ENCODE measurements around the gene HNMT. TPM values are rescaled to one million over a fixed set of nuclear protein-coding genes. Genes with fewer than 3 reads are reported as not detected.

The HNMT gene
- total RNA-seq, 4 donors from 2014 or later, result 14.4 to 48.8 (median 22.3) TPM

DNA sequence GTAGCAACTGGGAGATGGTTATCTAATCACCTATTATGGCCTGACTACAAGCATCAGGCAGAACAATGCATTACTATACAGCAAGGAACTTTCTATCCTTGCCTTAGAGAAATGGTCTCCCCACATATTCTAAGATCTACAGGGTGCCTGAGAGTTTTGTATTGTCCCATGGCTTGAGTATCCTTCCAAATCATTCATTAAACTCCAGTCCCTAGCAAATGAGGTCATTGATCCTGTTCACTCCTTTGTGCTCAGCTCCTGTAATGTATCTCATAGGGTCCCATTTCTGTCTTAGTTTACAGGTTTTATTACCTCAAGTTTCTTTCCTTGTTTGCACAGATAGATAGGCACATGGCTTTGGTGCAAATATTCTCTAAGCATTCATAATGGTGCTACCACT is 9.0 kb downstream of the HNMT start:
- Histone ChIP-seq H3K36me3 (no peaks in the 10 kb centered on the region), H3K27me3 (no peaks in the 10 kb centered on the region), H3K9me3 (no peaks in the 10 kb centered on the region), H3K4me1 (peaks cover 0 to 4% of the 10 kb centered on the region in 2 donors), H3K27ac (no peak overlapping the region), H3K4me3 (replicated peaks in 1 of 3) (no peak overlapping the region)
- intact Hi-C loops (cut with DNase I), result no loop called here
- no peak for DNase-seq
- TF ChIP-seq, protein P1, sequence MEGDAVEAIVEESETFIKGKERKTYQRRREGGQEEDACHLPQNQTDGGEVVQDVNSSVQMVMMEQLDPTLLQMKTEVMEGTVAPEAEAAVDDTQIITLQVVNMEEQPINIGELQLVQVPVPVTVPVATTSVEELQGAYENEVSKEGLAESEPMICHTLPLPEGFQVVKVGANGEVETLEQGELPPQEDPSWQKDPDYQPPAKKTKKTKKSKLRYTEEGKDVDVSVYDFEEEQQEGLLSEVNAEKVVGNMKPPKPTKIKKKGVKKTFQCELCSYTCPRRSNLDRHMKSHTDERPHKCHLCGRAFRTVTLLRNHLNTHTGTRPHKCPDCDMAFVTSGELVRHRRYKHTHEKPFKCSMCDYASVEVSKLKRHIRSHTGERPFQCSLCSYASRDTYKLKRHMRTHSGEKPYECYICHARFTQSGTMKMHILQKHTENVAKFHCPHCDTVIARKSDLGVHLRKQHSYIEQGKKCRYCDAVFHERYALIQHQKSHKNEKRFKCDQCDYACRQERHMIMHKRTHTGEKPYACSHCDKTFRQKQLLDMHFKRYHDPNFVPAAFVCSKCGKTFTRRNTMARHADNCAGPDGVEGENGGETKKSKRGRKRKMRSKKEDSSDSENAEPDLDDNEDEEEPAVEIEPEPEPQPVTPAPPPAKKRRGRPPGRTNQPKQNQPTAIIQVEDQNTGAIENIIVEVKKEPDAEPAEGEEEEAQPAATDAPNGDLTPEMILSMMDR (IDR thresholded peaks at IDR 0.05), result no peak
- TF ChIP-seq POLR2A (IDR thresholded peaks at IDR 0.05), result no peak

- no peaks in the 10 kb centered on the region for H3K4me1 ChIP-seq
- intact Hi-C loops (cut with DNase I), result no loop called here
- DNase-seq, result no peak
- TF ChIP-seq, protein P1 (IDR thresholded peaks at IDR 0.05), result no peak
- WGBS, 2 donors, result 82 to 84% methylated on average over 8 of the region's 8 CpGs
- H3K4me3 ChIP-seq (replicated peaks in 1 of 3), result no peak overlapping the region
- no peaks in the 10 kb centered on the region for H3K27me3 ChIP-seq
- no peaks in the 10 kb centered on the region for H3K9me3 ChIP-seq
- H3K36me3 ChIP-seq, result no peaks in the 10 kb centered on the region
- H3K27ac ChIP-seq, result no peak overlapping the region
Observed at GRCh38 chr2:137975280-137976271, 11.3 kb downstream of the HNMT start.

DNA sequence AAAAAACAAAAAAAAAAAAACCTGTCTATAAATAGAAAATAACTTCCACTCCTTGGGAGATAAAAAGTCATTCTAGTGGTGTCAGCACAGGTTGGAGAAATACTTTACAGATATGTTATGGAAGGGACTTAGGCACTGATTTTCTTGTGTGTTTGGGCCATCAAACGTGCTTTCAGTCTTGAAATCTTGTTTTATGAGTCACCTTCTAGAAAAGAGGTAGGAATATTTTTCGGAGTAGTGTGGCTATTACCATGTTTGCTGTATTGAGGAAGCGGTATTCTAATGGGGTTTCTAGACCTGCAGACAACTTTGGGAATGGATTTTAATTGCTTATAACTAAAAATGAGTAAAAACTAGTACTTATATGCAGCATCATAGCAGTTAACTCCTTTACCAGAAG is 12.0 kb downstream of the HNMT start:
- WGBS, 2 donors, result 94% methylated on average over 3 of the region's 3 CpGs
- Histone ChIP-seq H3K4me3 (replicated peaks in 1 of 3) (no peak overlapping the region), H3K9me3 (no peaks in the 10 kb centered on the region), H3K4me1 (no peaks in the 10 kb centered on the region), H3K27me3 (no peaks in the 10 kb centered on the region), H3K36me3 (no peaks in the 10 kb centered on the region), H3K27ac (no peak overlapping the region)
- DNase-seq, result no peak
- TF ChIP-seq, protein P1 (IDR thresholded peaks at IDR 0.05), result no peak
- TF ChIP-seq POLR2A (IDR thresholded peaks at IDR 0.05), result no peak
- intact Hi-C loops (cut with DNase I), result no loop called here

DNA sequence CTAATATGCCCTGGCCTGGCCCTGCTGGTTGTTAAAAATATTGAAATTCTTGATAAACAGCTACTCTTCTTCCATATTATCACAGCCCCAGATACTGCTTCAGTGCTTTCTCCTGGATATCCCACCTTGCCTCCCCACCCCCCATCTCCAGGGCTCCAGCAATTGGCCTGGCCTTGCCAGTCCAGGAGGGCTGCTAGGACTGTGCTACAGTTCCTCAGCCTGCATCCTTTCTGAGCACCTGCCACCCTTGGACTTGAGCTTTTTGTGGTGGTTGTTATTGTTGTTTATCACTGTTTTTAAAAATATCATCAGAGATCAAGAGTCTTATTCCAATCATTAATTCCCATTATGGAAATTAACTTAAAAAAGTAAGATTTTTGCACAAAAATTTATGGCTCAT is 13.5 kb downstream of the HNMT start:
- TF ChIP-seq POLR2A (IDR thresholded peaks at IDR 0.05), result no peak
- TF ChIP-seq, protein P1 (IDR thresholded peaks at IDR 0.05), result no peak
- Histone ChIP-seq H3K36me3 (no peaks in the 10 kb centered on the region), H3K9me3 (no peaks in the 10 kb centered on the region), H3K4me1 (no peaks in the 10 kb centered on the region), H3K27me3 (no peaks in the 10 kb centered on the region), H3K4me3 (replicated peaks in 1 of 3) (no peak overlapping the region), H3K27ac (no peak overlapping the region)
- intact Hi-C loops (cut with DNase I), result no loop called here
- no peak for DNase-seq

GRCh38 chr2:137980459-137980858 is 16.2 kb downstream of the HNMT start:
- no peak for DNase-seq
- Histone ChIP-seq H3K27me3 (no peaks in the 10 kb centered on the region), H3K9me3 (no peaks in the 10 kb centered on the region), H3K4me1 (no peaks in the 10 kb centered on the region), H3K27ac (no peak overlapping the region), H3K4me3 (replicated peaks in 1 of 3) (no peak overlapping the region), H3K36me3 (no peaks in the 10 kb centered on the region)
- no peak for TF ChIP-seq POLR2A (IDR thresholded peaks at IDR 0.05)
- TF ChIP-seq, protein P1 (IDR thresholded peaks at IDR 0.05), result no peak
- intact Hi-C loops (cut with DNase I), result no loop called here

Measured in thyroid gland (tissue), 4 donors.